Lower leg skin (tissue), 3 donors: ENCODE measurements around the gene HOMER2.

Experiments
- CTCF ChIP-seq, 3 donors: fragments of 450-650 bp; IDR thresholded peaks; one replicate each; pipeline ENCODE4 v1.5.1; 2016; ENCODE audit warnings: antibody characterized with exemption in 3 of 3, mild to moderate bottlenecking in 3 of 3, moderate library complexity in 2 of 3
- POLR2A ChIP-seq, 2 donors: fragments of 450-650 bp; IDR thresholded peaks; one replicate each; pipeline ENCODE4 v1.6.1; 2016 to 2017; ENCODE audit warnings: antibody characterized with exemption in 2 of 2, mild to moderate bottlenecking in 1 of 2, moderate library complexity in 1 of 2

DNA sequence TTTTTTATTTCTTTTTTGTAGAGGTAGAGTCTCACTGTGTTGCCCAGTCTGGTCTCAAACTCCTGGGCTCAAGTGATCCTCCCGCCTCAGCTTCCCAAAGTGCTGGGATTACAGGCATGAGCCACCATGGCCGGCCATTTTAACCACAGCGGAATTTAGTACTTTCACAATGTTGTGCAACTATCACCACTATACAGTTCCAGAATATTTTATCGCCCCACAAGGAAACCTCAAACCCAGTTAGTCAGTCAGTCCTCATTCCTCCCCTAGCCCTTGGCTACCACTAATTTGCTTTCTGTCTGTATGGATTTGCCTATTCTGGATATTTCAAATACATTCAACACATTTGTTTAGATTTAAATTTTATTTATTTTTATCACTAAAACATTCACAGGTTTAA lies 15.5 kb upstream of the HOMER2 start:
- TF ChIP-seq CTCF (IDR thresholded peaks at IDR 0.05) (no peak), POLR2A (IDR thresholded peaks at IDR 0.05) (no peak)
